B cell (primary cell): ENCODE measurements around the gene CDC45. TPM values are rescaled to one million over a fixed set of nuclear protein-coding genes. Genes with fewer than 3 reads are reported as not detected.

ENCODE experiments used
- ATAC-seq: fragments of 200-7000 bp; cut with Tn5 transposase; one replicate; pipeline ENCODE4 v1.10.0; 2021; ENCODE audit warnings: low read depth, mild to moderate bottlenecking, moderate number of reproducible peaks, moderate library complexity
- CTCF ChIA-PET: fragments of 350-600 bp; sonication (Branson Sonifier 250); formaldehyde crosslinking; loops from one replicate; lab custom pipeline; 2021; ENCODE audit warnings: antibody characterized with exemption, inconsistent platforms; lab: Charles Lee
- POLR2A ChIA-PET: fragments of 350-600 bp; sonication (Branson Sonifier 250); formaldehyde crosslinking; loops from one replicate; lab custom pipeline; 2021; ENCODE audit warnings: antibody characterized with exemption; lab: Charles Lee
- DNase-seq: peaks from one replicate; pipeline ENCODE4 v3.0.0; 2013
- H2AFZ ChIP-seq: 2 replicates; pipeline ENCODE4 v1.6.1; 2012; ENCODE audit warnings: mild to moderate bottlenecking, low read depth, low read length; ENCODE audit not compliant: insufficient read depth, poor library complexity, severe bottlenecking
- H3K27ac ChIP-seq, 2 donors: 1 replicate in 1 of 2; 2 replicates in 1 of 2; pipeline ENCODE4 v1.5.1; 2012 to 2013; ENCODE audit warnings: low read length in 2 of 2, mild to moderate bottlenecking in 2 of 2, moderate library complexity in 1 of 2
- H3K27me3 ChIP-seq, 4 experiments: fragments of 200-600 bp in 1 of 4; sonication (generic) in 1 of 4; replicated peaks in 1 of 4; 1 replicate in 2 of 4; 2 replicates in 2 of 4; pipeline versions ENCODE4 v1.6.1 to v1.7.0; 2013 to 2016; ENCODE audit warnings: low read length in 3 of 4, mild to moderate bottlenecking in 2 of 4, mixed read lengths in 1 of 4, moderate library complexity in 1 of 4; ENCODE audit not compliant: insufficient read depth in 4 of 4, control insufficient read depth in 3 of 4; ENCODE audit errors: control extremely low read depth in 1 of 4
- H3K36me3 ChIP-seq, 2 experiments: replicated peaks in 1 of 2; 1 replicate in 1 of 2; 2 replicates in 1 of 2; pipeline versions ENCODE4 v1.6.1 to v1.7.1; 2013; ENCODE audit warnings: low read length in 1 of 2; ENCODE audit not compliant: insufficient read depth in 2 of 2, control insufficient read depth in 1 of 2; ENCODE audit errors: control extremely low read depth in 1 of 2, extremely low read depth in 1 of 2
- H3K4me1 ChIP-seq, 2 donors: fragments of 200-600 bp in 1 of 2; sonication (generic) in 1 of 2; 1 replicate in 1 of 2; 2 replicates in 1 of 2; pipeline versions ENCODE4 v1.5.1 to v1.6.1; 2013 to 2017; ENCODE audit warnings: low read length in 2 of 2; ENCODE audit not compliant: control insufficient read depth in 2 of 2, insufficient read depth in 2 of 2
- H3K4me2 ChIP-seq: replicated peaks from 2 replicates; pipeline ENCODE3; 2012; ENCODE audit warnings: mild to moderate bottlenecking, low read depth, low read length; ENCODE audit not compliant: poor library complexity, severe bottlenecking
- H3K4me3 ChIP-seq, 5 experiments: fragments of 200-600 bp in 1 of 5; sonication (generic) in 1 of 5; 1 replicate in 3 of 5; 2 replicates in 2 of 5; pipeline versions ENCODE4 v1.5.1 to v1.7.0; 2011 to 2016; ENCODE audit warnings: low read length in 4 of 5, mild to moderate bottlenecking in 4 of 5, low read depth in 2 of 5, control low read depth in 1 of 5, moderate library complexity in 1 of 5; ENCODE audit not compliant: insufficient read depth in 1 of 5; ENCODE audit errors: control extremely low read depth in 1 of 5, extremely low read depth in 1 of 5
- H3K79me2 ChIP-seq: fragments of 200-600 bp; sonication (generic); one replicate; pipeline ENCODE4 v1.6.0; 2016; ENCODE audit warnings: low read length; ENCODE audit not compliant: control insufficient read depth, insufficient read depth
- H3K9ac ChIP-seq: fragments of 200-600 bp; sonication (generic); 2 replicates; pipeline ENCODE4 v1.6.1; 2017; ENCODE audit warnings: mild to moderate bottlenecking, low read length, moderate library complexity
- H3K9me3 ChIP-seq, 3 donors: one replicate each; pipeline versions ENCODE4 v1.6.1 to v1.7.1; 2013; ENCODE audit warnings: low read length in 2 of 3; ENCODE audit not compliant: control insufficient read depth in 2 of 3, insufficient read depth in 1 of 3; ENCODE audit errors: control extremely low read depth in 1 of 3
- H4K20me1 ChIP-seq: 2 replicates; pipeline ENCODE4 v1.6.0; 2012; ENCODE audit warnings: mild to moderate bottlenecking, low read length; ENCODE audit not compliant: insufficient read depth, control insufficient read depth, poor library complexity, severe bottlenecking
- H3K27ac Mint-ChIP-seq: one replicate; pipeline ENCODE4 v1.8.0; 2021; ENCODE audit warnings: mixed read lengths
- H3K27me3 Mint-ChIP-seq: one replicate; pipeline ENCODE4 v1.8.0; 2021; ENCODE audit warnings: mixed read lengths
- H3K4me1 Mint-ChIP-seq: one replicate; pipeline ENCODE4 v1.8.0; 2021; ENCODE audit warnings: mixed read lengths
- H3K4me3 Mint-ChIP-seq: one replicate; pipeline ENCODE4 v1.8.0; 2021; ENCODE audit warnings: mixed read lengths
- H3K9me3 Mint-ChIP-seq: one replicate; pipeline ENCODE4 v1.8.0; 2022; ENCODE audit warnings: mixed read lengths; ENCODE audit not compliant: insufficient read depth
- EZH2 ChIP-seq: IDR thresholded peaks from 2 replicates; pipeline ENCODE4 v1.6.1; 2012; ENCODE audit warnings: borderline replicate concordance, low read depth, mild to moderate bottlenecking, moderate library complexity, low read length; ENCODE audit not compliant: insufficient read depth, poor library complexity, severe bottlenecking
- WGBS: methylation state at CpG from one replicate; pipeline ENCODE4 v1.1.5; 2013; ENCODE audit warnings: missing lambda C conversion rate; ENCODE audit not compliant: insufficient coverage; 5-methylcytosine and 5-hydroxymethylcytosine counted together
- intact Hi-C: fragments of 100-400 bp; cut with micrococcal nuclease; formaldehyde crosslinking; loops from one replicate; pipeline ENCODE4 v1.10.0; 2022
- polyA plus RNA-seq: library from polyadenylated mRNA; depleted of rRNA; stranded (reverse); fragments of >200 nt; gene quantifications from 2 replicates; pipeline ENCODE4 v1.2.3, GENCODE V29; 2012
- total RNA-seq, 2 donors: library from RNA; stranded (reverse); fragments of 120-200 nt in 1 of 2; gene quantifications; 1 replicate in 1 of 2; 2 replicates in 1 of 2; pipeline versions ENCODE4 v1.2.3 to v1.2.4, GENCODE V29; 2013 to 2022
- TF ChIP-seq, protein P1 (sequence below): fragments of 200-600 bp; IDR thresholded peaks from one replicate; pipeline ENCODE4 v1.8.0; 2022; ENCODE audit warnings: antibody characterized with exemption, mild to moderate bottlenecking

The CDC45 gene
- total and polyA plus RNA-seq, 2 donors (not counting 1 experiment from before 2014, with no cell fraction given): 0.49 to 1.4 TPM

DNA sequence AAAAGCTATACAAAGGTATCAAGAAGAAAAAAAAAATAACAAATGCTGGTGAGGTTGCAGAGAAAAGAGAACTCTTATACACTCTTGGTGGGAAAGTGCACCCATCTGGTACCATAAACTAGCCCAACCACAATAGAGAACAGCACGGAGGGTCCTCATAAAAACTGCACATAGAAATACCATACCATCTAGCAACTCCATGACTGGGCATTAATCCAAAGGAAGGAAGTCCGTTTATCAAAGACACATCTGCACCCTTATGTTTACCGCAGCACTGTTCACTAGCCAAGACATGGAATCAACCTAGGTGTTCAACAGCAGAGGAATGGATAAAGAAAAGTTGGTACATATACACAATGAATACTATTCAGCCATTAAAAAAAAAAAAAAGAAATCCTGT lies 55.3 kb downstream of the CDC45 start:
- H3K4me3 ChIP-seq: no peak overlapping the region
- H3K9me3 ChIP-seq: no peaks in the 10 kb centered on the region
- peaks cover 0 to 4% (median 0%) of the 10 kb centered on the region in 4 experiments for H3K27me3 ChIP-seq
- H3K79me2 ChIP-seq: no peaks in the 10 kb centered on the region
- POLR2A ChIA-PET: no interaction called here
- intact Hi-C loops: no loop called here
- peaks cover 22% of the 10 kb centered on the region for H3K27me3 Mint-ChIP-seq
- no peaks in the 10 kb centered on the region for H3K4me1 ChIP-seq
- H3K36me3 ChIP-seq: no peaks in the 10 kb centered on the region
- TF ChIP-seq, protein P1, sequence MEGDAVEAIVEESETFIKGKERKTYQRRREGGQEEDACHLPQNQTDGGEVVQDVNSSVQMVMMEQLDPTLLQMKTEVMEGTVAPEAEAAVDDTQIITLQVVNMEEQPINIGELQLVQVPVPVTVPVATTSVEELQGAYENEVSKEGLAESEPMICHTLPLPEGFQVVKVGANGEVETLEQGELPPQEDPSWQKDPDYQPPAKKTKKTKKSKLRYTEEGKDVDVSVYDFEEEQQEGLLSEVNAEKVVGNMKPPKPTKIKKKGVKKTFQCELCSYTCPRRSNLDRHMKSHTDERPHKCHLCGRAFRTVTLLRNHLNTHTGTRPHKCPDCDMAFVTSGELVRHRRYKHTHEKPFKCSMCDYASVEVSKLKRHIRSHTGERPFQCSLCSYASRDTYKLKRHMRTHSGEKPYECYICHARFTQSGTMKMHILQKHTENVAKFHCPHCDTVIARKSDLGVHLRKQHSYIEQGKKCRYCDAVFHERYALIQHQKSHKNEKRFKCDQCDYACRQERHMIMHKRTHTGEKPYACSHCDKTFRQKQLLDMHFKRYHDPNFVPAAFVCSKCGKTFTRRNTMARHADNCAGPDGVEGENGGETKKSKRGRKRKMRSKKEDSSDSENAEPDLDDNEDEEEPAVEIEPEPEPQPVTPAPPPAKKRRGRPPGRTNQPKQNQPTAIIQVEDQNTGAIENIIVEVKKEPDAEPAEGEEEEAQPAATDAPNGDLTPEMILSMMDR: no peak
- TF ChIP-seq EZH2: no peak
- WGBS: 0% methylated on average over 1 of the region's 3 CpGs
- no peak overlapping the region for H3K4me3 Mint-ChIP-seq
- H2AFZ ChIP-seq: no peak overlapping the region
- H3K4me1 Mint-ChIP-seq: no peaks in the 10 kb centered on the region
- DNase-seq: no peak
- no peak overlapping the region for H3K9ac ChIP-seq
- no peaks in the 10 kb centered on the region for H4K20me1 ChIP-seq
- no peak overlapping the region for H3K27ac ChIP-seq
- CTCF ChIA-PET: no interaction called here
- H3K9me3 Mint-ChIP-seq: no peaks in the 10 kb centered on the region
- no peak for ATAC-seq
- no peak overlapping the region for H3K27ac Mint-ChIP-seq
- no peak overlapping the region for H3K4me2 ChIP-seq

DNA sequence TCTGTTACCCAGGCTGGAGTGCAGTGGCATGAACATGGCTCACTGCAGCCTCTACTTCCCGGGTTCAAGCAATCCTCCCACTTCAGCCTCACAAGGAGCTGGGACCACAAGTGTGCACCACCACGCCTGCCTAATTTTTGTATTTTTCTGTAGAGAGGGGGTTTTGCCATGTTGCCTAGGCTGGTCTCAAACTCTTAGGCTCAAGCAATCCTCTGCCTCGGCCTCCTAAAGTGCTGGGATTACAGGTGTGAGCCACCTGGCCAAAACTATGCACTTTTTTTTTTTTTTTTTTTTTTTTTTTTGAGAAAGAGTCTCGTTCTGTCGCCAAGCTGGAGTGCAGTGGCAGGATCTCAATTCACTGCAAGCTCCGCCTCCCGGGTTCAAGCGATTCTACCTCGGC lies 56.8 kb downstream of the CDC45 start:
- Mint-ChIP-seq H3K9me3 (no peaks in the 10 kb centered on the region), H3K27me3 (peaks cover 26% of the 10 kb centered on the region), H3K4me1 (no peaks in the 10 kb centered on the region), H3K4me3 (no peak overlapping the region), H3K27ac (no peak overlapping the region)
- no peaks in the 10 kb centered on the region for H3K4me1 ChIP-seq
- H3K27ac ChIP-seq: no peak overlapping the region
- no peaks in the 10 kb centered on the region for H3K9me3 ChIP-seq
- intact Hi-C loops: no loop called here
- H3K4me2 ChIP-seq: no peak overlapping the region
- CTCF ChIA-PET: no interaction called here
- TF ChIP-seq, protein P1: no peak
- no peak for TF ChIP-seq EZH2
- no peak overlapping the region for H2AFZ ChIP-seq
- H3K27me3 ChIP-seq: no peaks in the 10 kb centered on the region
- H4K20me1 ChIP-seq: no peaks in the 10 kb centered on the region
- WGBS: 98% methylated on average over 6 of the region's 9 CpGs
- ATAC-seq (no peak), DNase-seq (no peak)
- H3K9ac ChIP-seq: no peak overlapping the region
- no peak overlapping the region for H3K4me3 ChIP-seq
- no peaks in the 10 kb centered on the region for H3K79me2 ChIP-seq
- POLR2A ChIA-PET: no interaction called here
- no peaks in the 10 kb centered on the region for H3K36me3 ChIP-seq
